ENCODE results near the gene NINJ1. TPM values are rescaled to one million over a fixed set of nuclear protein-coding genes. Genes with fewer than 3 reads are reported as not detected.

Gene NINJ1
- total and polyA plus RNA-seq, 2 of the 13 experiments (the other 11 are each of a cell fraction or from before 2014, with no cell fraction given): 81.2 to 92.1 TPM

GRCh38 chr9:93159601-93160471, 25.8 kb upstream of the NINJ1 start (continued):
- TF ChIP-seq ZNF282 (IDR thresholded peaks at IDR 0.05; ENCODE audit: partially characterized antibody): no peak
- no peak for TF ChIP-seq SIN3B (IDR thresholded peaks at IDR 0.05; ENCODE audit: low read length)
- peak; percentile 83 for TF ChIP-seq SALL1 (CRISPR knock-in tag; IDR thresholded peaks at IDR 0.05)
- peak; percentile 60; the same call in 1 of the 2 replicates for TF ChIP-seq IKZF5 (CRISPR knock-in tag; IDR thresholded peaks at IDR 0.05)
- TF ChIP-seq ARID3A (IDR thresholded peaks at IDR 0.05; ENCODE audit: low read depth, low read length): no peak

GRCh38 chr9:93156475-93157008, 22.5 kb upstream of the NINJ1 start:
- in situ Hi-C loops (cut with HindIII; ENCODE audit: extremely low pct_ligation_motif_present, low pct_unique_long_range_greater_than_20kb): loop anchor here (25.0 kb wide), 1 partner anchor 281 kb away; no protein-coding TSS in a partner anchor
- Histone ChIP-seq H3K9ac (ENCODE audit: insufficient read depth, low read depth, low read length) (no peak overlapping the region), H3K27me3 (ENCODE audit: control insufficient read depth in 1 of 2, insufficient read depth in 2 of 2, low read length in 2 of 2) (peaks cover 0 to 5% of the 10 kb centered on the region in 2 experiments; a peak in 2 of 5 replicates), H3K9me3 (ENCODE audit: low read length) (no peaks in the 10 kb centered on the region), H4K20me1 (ENCODE audit: insufficient read depth, low read length) (no peaks in the 10 kb centered on the region), H3K4me2 (ENCODE audit: low read depth, low read length) (no peak overlapping the region), H3K4me3 (replicated peaks in 1 of 3; ENCODE audit: insufficient read depth in 1 of 3, low read depth in 2 of 3, low read length in 3 of 3) (no peak overlapping the region), H3K4me1 (ENCODE audit: insufficient read depth, low read length) (peaks cover 46% of the 10 kb centered on the region), H3K79me2 (ENCODE audit: insufficient read depth, low read length) (no peaks in the 10 kb centered on the region), H2AFZ (ENCODE audit: low read length) (no peak overlapping the region), H3K27ac (ENCODE audit: extremely low read length, insufficient read depth, low read length) (no peak overlapping the region), H3K36me3 (replicated peaks in 1 of 2; ENCODE audit: control insufficient read depth in 1 of 2, insufficient read depth in 2 of 2, low read length in 2 of 2) (no peaks in the 10 kb centered on the region)
- POLR2A ChIA-PET: interaction anchor here (1.2 kb wide), 1 partner anchor 23 kb away, joined by 7 read pairs; the partner anchor contains the start of gene NINJ1
- intact Hi-C loops (cut with micrococcal nuclease; ENCODE audit: unreplicated experiment): loop anchor here (10.0 kb wide), 1 partner anchor 268 kb away; no protein-coding TSS in a partner anchor
- 38% methylated on average over 4 of the region's 11 CpGs for WGBS (ENCODE audit: low lambda C conversion rate)
- TF ChIP-seq ZNF292 (CRISPR knock-in tag; IDR thresholded peaks at IDR 0.05; ENCODE audit: borderline replicate concordance, low read depth): no peak
- TF ChIP-seq ZNF543 (CRISPR knock-in tag; IDR thresholded peaks at IDR 0.05): no peak
- no peak for TF ChIP-seq CREB3 (CRISPR knock-in tag; IDR thresholded peaks at IDR 0.05)
- TF ChIP-seq KMT2A (CRISPR knock-in tag; IDR thresholded peaks at IDR 0.05): no peak
- no peak for TF ChIP-seq AKNA (CRISPR knock-in tag; IDR thresholded peaks at IDR 0.05; ENCODE audit: borderline replicate concordance)
- CTCF ChIA-PET (ENCODE audit: low intra/inter-chr PET ratio, low total read pairs): no interaction called here
- FAIRE-seq (no peak), DNase-seq (ENCODE audit: low spot score) (no peak), ATAC-seq (no peak)
- BruUV-seq (replicated peaks): no TSS peak
